H9 (cell line): ENCODE measurements around the gene SLC25A29. TPM values are rescaled to one million over a fixed set of nuclear protein-coding genes. Genes with fewer than 3 reads are reported as not detected.
A peak's percentile ranks its signal among the peaks of the same experiment; 100 is the strongest.

Source experiments
- DNase-seq: peaks from one replicate; pipeline ENCODE4 v3.0.0-alpha.2; 2017
- H2AFZ ChIP-seq: one replicate; pipeline ENCODE4 v1.6.1; 2013; ENCODE audit warnings: mild to moderate bottlenecking, low read length, control low read depth, moderate library complexity
- H2AK5ac ChIP-seq: 2 replicates; pipeline ENCODE4 v1.6.1; 2013; ENCODE audit warnings: low read length, control low read depth, mixed read lengths; ENCODE audit not compliant: insufficient read length
- H2BK120ac ChIP-seq: one replicate; pipeline ENCODE4 v1.6.1; 2013; ENCODE audit warnings: low read depth, mild to moderate bottlenecking, low read length, control low read depth, inconsistent platforms; ENCODE audit not compliant: poor library complexity, severe bottlenecking
- H2BK12ac ChIP-seq: 2 replicates; pipeline ENCODE4 v1.6.1; 2013; ENCODE audit warnings: low read length, control low read depth, mixed read lengths, low read depth; ENCODE audit not compliant: insufficient read length
- H2BK15ac ChIP-seq: 2 replicates; pipeline ENCODE4 v1.6.1; 2013; ENCODE audit warnings: low read depth, low read length, control low read depth
- H2BK20ac ChIP-seq: one replicate; pipeline ENCODE4 v1.6.1; 2013; ENCODE audit warnings: low read depth, mild to moderate bottlenecking, low read length, control low read depth, inconsistent platforms; ENCODE audit not compliant: poor library complexity, severe bottlenecking
- H2BK5ac ChIP-seq: 2 replicates; pipeline ENCODE4 v1.6.1; 2013; ENCODE audit warnings: low read length, control low read depth, mixed read lengths; ENCODE audit not compliant: insufficient read length
- H3K14ac ChIP-seq: 2 replicates; pipeline ENCODE4 v1.6.1; 2013; ENCODE audit warnings: low read length, control low read depth; ENCODE audit not compliant: insufficient read depth
- H3K18ac ChIP-seq: 2 replicates; pipeline ENCODE4 v1.6.1; 2013; ENCODE audit warnings: low read depth, mild to moderate bottlenecking, mixed read lengths, low read length, control low read depth; ENCODE audit not compliant: insufficient read length
- H3K23ac ChIP-seq: 2 replicates; pipeline ENCODE4 v1.6.1; 2013; ENCODE audit warnings: low read length, control low read depth, mixed read lengths, low read depth; ENCODE audit not compliant: insufficient read length
- H3K23me2 ChIP-seq: 2 replicates; pipeline ENCODE4 v1.6.1; 2013; ENCODE audit warnings: low read depth, mild to moderate bottlenecking, mixed read lengths, low read length, control low read depth; ENCODE audit not compliant: insufficient read length, poor library complexity, severe bottlenecking
- H3K27ac ChIP-seq: 2 replicates; pipeline ENCODE4 v1.5.1; 2013; ENCODE audit warnings: low read length, control low read depth, mixed read lengths, low read depth; ENCODE audit not compliant: insufficient read length
- H3K27me3 ChIP-seq: 2 replicates; pipeline ENCODE4 v1.6.1; 2013; ENCODE audit warnings: low read length, control low read depth, inconsistent platforms; ENCODE audit not compliant: insufficient read depth
- H3K4ac ChIP-seq: 2 replicates; pipeline ENCODE4 v1.6.1; 2013; ENCODE audit warnings: low read depth, mild to moderate bottlenecking, control low read depth, inconsistent platforms, low read length, moderate library complexity
- H3K4me1 ChIP-seq: 2 replicates; pipeline ENCODE4 v1.6.1; 2013; ENCODE audit warnings: low read length, control low read depth, inconsistent platforms; ENCODE audit not compliant: insufficient read depth
- H3K4me2 ChIP-seq: 2 replicates; pipeline ENCODE4 v1.6.1; 2013; ENCODE audit warnings: low read length, control low read depth, mixed read lengths; ENCODE audit not compliant: insufficient read length, insufficient read depth
- H3K56ac ChIP-seq: 2 replicates; pipeline ENCODE4 v1.6.1; 2013; ENCODE audit warnings: low read depth, mild to moderate bottlenecking, mixed read lengths, low read length, control low read depth; ENCODE audit not compliant: insufficient read length
- H3K79me1 ChIP-seq: 2 replicates; pipeline ENCODE4 v1.6.1; 2013; ENCODE audit warnings: low read depth, mild to moderate bottlenecking, moderate library complexity, low read length, control low read depth, inconsistent platforms; ENCODE audit not compliant: insufficient read depth, poor library complexity, severe bottlenecking
- H3K79me2 ChIP-seq: 2 replicates; pipeline ENCODE4 v1.6.1; 2013; ENCODE audit warnings: low read length, control low read depth, inconsistent platforms; ENCODE audit not compliant: insufficient read depth
- H3K9ac ChIP-seq: 2 replicates; pipeline ENCODE4 v1.6.1; 2013; ENCODE audit warnings: low read length, control low read depth, mixed read lengths; ENCODE audit not compliant: insufficient read length; ENCODE audit errors: extremely low read depth
- H3K9me3 ChIP-seq: one replicate; pipeline ENCODE4 v1.6.1; 2013; ENCODE audit warnings: low read depth, low read length, inconsistent platforms; ENCODE audit not compliant: control insufficient read depth
- H3T11ph ChIP-seq: one replicate; pipeline ENCODE4 v1.6.1; 2013; ENCODE audit warnings: mild to moderate bottlenecking, low read length, control low read depth, inconsistent platforms
- H4K20me1 ChIP-seq: one replicate; pipeline ENCODE4 v1.6.1; 2013; ENCODE audit not compliant: control insufficient read depth, insufficient read length, insufficient read depth
- H4K5ac ChIP-seq: 2 replicates; pipeline ENCODE4 v1.6.1; 2013; ENCODE audit warnings: low read depth, mild to moderate bottlenecking, mixed read lengths, low read length, control low read depth; ENCODE audit not compliant: insufficient read length
- H4K8ac ChIP-seq: replicated peaks from 2 replicates; pipeline ENCODE4 v1.6.1; 2013; ENCODE audit warnings: low read length, control low read depth, mixed read lengths, low read depth; ENCODE audit not compliant: insufficient read length
- H4K91ac ChIP-seq: 2 replicates; pipeline ENCODE4 v1.6.1; 2013; ENCODE audit warnings: low read depth, mild to moderate bottlenecking, moderate library complexity, mixed read lengths, low read length, control low read depth; ENCODE audit not compliant: insufficient read length
- H3K27ac Mint-ChIP-seq, 3 experiments: 2 replicates in 2 of 3; 3 replicates in 1 of 3; pipeline ENCODE4 v1.8.0; 2020 to 2021; ENCODE audit warnings: mixed read lengths in 3 of 3, mild to moderate bottlenecking in 1 of 3, moderate library complexity in 1 of 3
- H3K27me3 Mint-ChIP-seq: 2 replicates; pipeline ENCODE4 v1.8.0; 2021; ENCODE audit warnings: low read depth, mild to moderate bottlenecking, moderate library complexity, mixed read lengths
- H3K36me3 Mint-ChIP-seq, 3 experiments: 2 replicates in 2 of 3; 3 replicates in 1 of 3; pipeline ENCODE4 v1.8.0; 2020 to 2021; ENCODE audit warnings: low read depth in 3 of 3, mixed read lengths in 3 of 3; ENCODE audit not compliant: insufficient read depth in 1 of 3
- H3K4me1 Mint-ChIP-seq, 2 experiments: 2 replicates each; pipeline ENCODE4 v1.8.0; 2020; ENCODE audit warnings: mixed read lengths in 2 of 2
- H3K4me3 Mint-ChIP-seq, 2 experiments: 2 replicates in 1 of 2; 3 replicates in 1 of 2; pipeline ENCODE4 v1.8.0; 2020 to 2021; ENCODE audit warnings: mild to moderate bottlenecking in 2 of 2, mixed read lengths in 2 of 2, moderate library complexity in 1 of 2
- H3K9me3 Mint-ChIP-seq, 2 experiments: 2 replicates in 1 of 2; 3 replicates in 1 of 2; pipeline ENCODE4 v1.8.0; 2020; ENCODE audit warnings: mild to moderate bottlenecking in 2 of 2, mixed read lengths in 2 of 2, moderate library complexity in 1 of 2
- CTCF ChIP-seq: fragments of 200-600 bp; sonication (generic); conservative IDR thresholded peaks from 3 replicates; pipeline ENCODE4 v1.8.0; 2021; ENCODE audit warnings: antibody characterized with exemption, mild to moderate bottlenecking
- WGBS: extraction: QIAGEN DNeasy Blood & Tissue Kit; methylation state at CpG from one replicate; pipeline ENCODE4 v1.1.7; 2013; ENCODE audit warnings: missing lambda C conversion rate, low lambda C conversion rate, mixed read lengths; ENCODE audit not compliant: insufficient read length; ENCODE audit errors: extremely low coverage; 5-methylcytosine and 5-hydroxymethylcytosine counted together
- total RNA-seq: library from RNA; stranded (reverse); gene quantifications from 2 replicates; pipeline ENCODE4 v1.2.1, GENCODE V29; 2021

SLC25A29 gene
- total RNA-seq, 1 experiment from 2014 or later: 175 TPM

- no peak overlapping the region for H4K8ac ChIP-seq
- H3K27ac ChIP-seq: no peak overlapping the region
- H2BK12ac ChIP-seq: no peak overlapping the region
- H2BK15ac ChIP-seq: no peak overlapping the region
- TF ChIP-seq CTCF: no peak
- no peak overlapping the region for H3K56ac ChIP-seq
- no CpG with 5 or more reads among the region's 7 CpGs for WGBS
- no peak overlapping the region for H3T11ph ChIP-seq
- no peak overlapping the region for H2BK120ac ChIP-seq
- peaks cover 12% of the 10 kb centered on the region; the same call in 1 of the 2 replicates for H3K79me2 ChIP-seq
- no peak overlapping the region for H2BK5ac ChIP-seq
- H3K18ac ChIP-seq: no peak overlapping the region
- H2AK5ac ChIP-seq: no peak overlapping the region
- H3K4ac ChIP-seq: no peak overlapping the region
- Mint-ChIP-seq H3K9me3 (no peaks in the 10 kb centered on the region; a peak in 1 of 5 replicates), H3K36me3 (peaks cover 18 to 38% (median 32%) of the 10 kb centered on the region in 3 experiments; a peak in 6 of 7 replicates), H3K4me3 (peak overlapping the region in 1 of 2 experiments; percentile 61; a peak in 2 of 5 replicates), H3K27ac (peak overlapping the region; percentile 10 to 81 (median 60); a peak in 5 of 7 replicates), H3K27me3 (no peaks in the 10 kb centered on the region), H3K4me1 (peaks cover 33 to 44% of the 10 kb centered on the region in 2 experiments)
- H3K23me2 ChIP-seq: no peaks in the 10 kb centered on the region
- no peak overlapping the region for H3K4me2 ChIP-seq
- H3K9ac ChIP-seq: no peak overlapping the region
- peaks cover 6% of the 10 kb centered on the region for H3K79me1 ChIP-seq
- H3K27me3 ChIP-seq: no peaks in the 10 kb centered on the region
- no peak overlapping the region for H2AFZ ChIP-seq
- H2BK20ac ChIP-seq: no peak overlapping the region
- H3K14ac ChIP-seq: no peak overlapping the region
- H3K23ac ChIP-seq: no peak overlapping the region
- H3K4me1 ChIP-seq: no peaks in the 10 kb centered on the region; the same call in 1 of the 2 replicates
- DNase-seq: no peak
- no peaks in the 10 kb centered on the region for H3K9me3 ChIP-seq
- H4K20me1 ChIP-seq: no peaks in the 10 kb centered on the region
- H4K5ac ChIP-seq: no peak overlapping the region
- H4K91ac ChIP-seq: no peak overlapping the region
Observed at GRCh38 chr14:100275214-100275613, 31.0 kb downstream of the SLC25A29 start.
